Caco-2 (cell line): ENCODE data around the gene LYRM9. TPM values are rescaled to one million over a fixed set of nuclear protein-coding genes. Genes with fewer than 3 reads are reported as not detected.

Experiments used
- BruUV-seq: library from RNA; stranded (reverse); fragments of 400-500 nt; replicated peaks from 2 replicates; lab custom pipeline; 2021; lab: Mats Ljungman, UMichigan
- CTCF ChIA-PET: fragments of 300-600 bp; sonication (Branson Sonifier 250); formaldehyde crosslinking; loops from one replicate; lab custom pipeline; 2022; ENCODE audit warnings: antibody characterized with exemption; lab: Charles Lee
- POLR2A ChIA-PET: fragments of 300-600 bp; sonication (Branson Sonifier 250); formaldehyde crosslinking; loops from one replicate; lab custom pipeline; 2022; ENCODE audit warnings: antibody characterized with exemption; lab: Charles Lee
- DNase-seq, 2 experiments: peaks; one replicate each; pipeline versions ENCODE4 v3.0.0 to v3.0.0-alpha.2; 2020 to 2022
- H3K27me3 ChIP-seq: replicated peaks from 2 replicates; pipeline ENCODE4 v1.6.0; 2011; ENCODE audit warnings: low read length; ENCODE audit not compliant: control insufficient read depth, insufficient read depth
- H3K36me3 ChIP-seq: 2 replicates; pipeline ENCODE4 v1.5.1; 2011; ENCODE audit warnings: low read length; ENCODE audit not compliant: control insufficient read depth, insufficient read depth
- H3K4me1 ChIP-seq: fragments of 250-450 bp; sonication (Bioruptor Pico); 2 replicates; pipeline ENCODE4 v1.5.1; 2020; ENCODE audit warnings: mild to moderate bottlenecking
- H3K4me3 ChIP-seq: 2 replicates; pipeline ENCODE4 v1.5.1; 2011; ENCODE audit warnings: low read depth, mild to moderate bottlenecking, control low read depth, low read length
- H3K9me3 ChIP-seq: fragments of 250-450 bp; sonication (Bioruptor Pico); 2 replicates; pipeline ENCODE4 v1.5.1; 2020; ENCODE audit warnings: mild to moderate bottlenecking, moderate library complexity
- H3K27ac Mint-ChIP-seq: one replicate; pipeline ENCODE4 v1.8.0; 2022; ENCODE audit warnings: mixed read lengths; ENCODE audit not compliant: unreplicated experiment
- H3K27me3 Mint-ChIP-seq: one replicate; pipeline ENCODE4 v1.8.0; 2022; ENCODE audit warnings: mixed read lengths; ENCODE audit not compliant: insufficient read depth, unreplicated experiment
- H3K36me3 Mint-ChIP-seq: one replicate; pipeline ENCODE4 v1.8.0; 2022; ENCODE audit warnings: mild to moderate bottlenecking, mixed read lengths; ENCODE audit not compliant: insufficient read depth, unreplicated experiment
- H3K4me1 Mint-ChIP-seq: one replicate; pipeline ENCODE4 v1.8.0; 2022; ENCODE audit warnings: low read depth, mixed read lengths; ENCODE audit not compliant: unreplicated experiment
- H3K4me3 Mint-ChIP-seq: one replicate; pipeline ENCODE4 v1.8.0; 2022; ENCODE audit warnings: mild to moderate bottlenecking, moderate library complexity, mixed read lengths; ENCODE audit not compliant: unreplicated experiment
- H3K9me3 Mint-ChIP-seq: one replicate; pipeline ENCODE4 v1.8.0; 2022; ENCODE audit warnings: mixed read lengths; ENCODE audit not compliant: unreplicated experiment
- CTCF ChIP-seq, 2 experiments: fragments of 200-600 bp in 1 of 2; IDR thresholded peaks; 1 replicate in 1 of 2; 2 replicates in 1 of 2; pipeline versions ENCODE4 v1.5.1 to v1.8.0; 2011 to 2022; ENCODE audit warnings: antibody characterized with exemption in 1 of 2, control low read depth in 1 of 2, inconsistent platforms in 1 of 2, low read depth in 1 of 2, low read length in 1 of 2, mild to moderate bottlenecking in 1 of 2, moderate library complexity in 1 of 2; ENCODE audit not compliant: insufficient read depth in 1 of 2, severe bottlenecking in 1 of 2, unreplicated experiment in 1 of 2
- intact Hi-C: fragments of 100-400 bp; cut with micrococcal nuclease; formaldehyde crosslinking; loops from one replicate; pipeline ENCODE4 v1.10.0; 2022; ENCODE audit not compliant: unreplicated experiment
- total RNA-seq: library from RNA; stranded (reverse); gene quantifications from 2 replicates; pipeline ENCODE4 v1.2.3, GENCODE V29; 2022

The LYRM9 gene
- total RNA-seq, 1 experiment from 2014 or later = 29.1 TPM

GRCh38 chr17:27891841-27892240 lies 1.3 kb downstream of the LYRM9 start:
- peaks cover 5% of the 10 kb centered on the region for H3K9me3 Mint-ChIP-seq
- Histone ChIP-seq H3K9me3 (no peaks in the 10 kb centered on the region), H3K4me3 (no peak overlapping the region), H3K27me3 (no peaks in the 10 kb centered on the region), H3K36me3 (no peaks in the 10 kb centered on the region), H3K4me1 (peaks cover 48% of the 10 kb centered on the region)
- TF ChIP-seq CTCF (IDR thresholded peaks at IDR 0.05; ENCODE audit: insufficient read depth in 1 of 2, low read depth in 1 of 2, low read length in 1 of 2, severe bottlenecking in 1 of 2, unreplicated experiment in 1 of 2) = no peak
- BruUV-seq = no TSS peak
- intact Hi-C loops = no loop called here
- peaks cover 56% of the 10 kb centered on the region for H3K4me1 Mint-ChIP-seq
- H3K27me3 Mint-ChIP-seq = no peaks in the 10 kb centered on the region
- peak overlapping the region; percentile 51 for H3K27ac Mint-ChIP-seq
- H3K36me3 Mint-ChIP-seq = peaks cover 11% of the 10 kb centered on the region
- ChIA-PET CTCF (interaction anchor here (0.6 to 3.1 kb wide), 4 partner anchors 11 to 432 kb away, joined by 3 to 78 read pairs (median 28); no protein-coding TSS in a partner anchor), POLR2A (interaction anchor here (0.6 to 1.0 kb wide), 5 partner anchors 9 to 463 kb away, joined by 3 to 10 read pairs (median 4); no protein-coding TSS in a partner anchor)
- DNase-seq = peak in 1 of 2 experiments; percentile 22
- no peak overlapping the region for H3K4me3 Mint-ChIP-seq

- H3K4me1 ChIP-seq = peaks cover 48% of the 10 kb centered on the region
- no TSS peak for BruUV-seq
- DNase-seq = no peak
- CTCF ChIA-PET = interaction anchor here (0.7 to 14.6 kb wide), 10 partner anchors 8 to 723 kb away, joined by 3 to 540 read pairs (median 4); no protein-coding TSS in a partner anchor
- Mint-ChIP-seq H3K36me3 (peaks cover 11% of the 10 kb centered on the region), H3K9me3 (peaks cover 9% of the 10 kb centered on the region), H3K27ac (peak overlapping the region; percentile 95), H3K4me1 (peaks cover 56% of the 10 kb centered on the region), H3K4me3 (peak overlapping the region; percentile 77), H3K27me3 (no peaks in the 10 kb centered on the region)
- intact Hi-C loops = loop anchor here (1.0 to 10.0 kb wide), 4 partner anchors 9 to 338 kb away; partner anchors contain the start of gene NLK
- H3K27me3 ChIP-seq = no peaks in the 10 kb centered on the region
- POLR2A ChIA-PET = interaction anchor here (1.0 to 1.4 kb wide), 4 partner anchors 93 to 446 kb away, joined by 3 to 8 read pairs (median 5); partner anchors contain the start of genes IFT20 and TNFAIP1
- TF ChIP-seq CTCF (IDR thresholded peaks at IDR 0.05; ENCODE audit: insufficient read depth in 1 of 2, low read depth in 1 of 2, low read length in 1 of 2, severe bottlenecking in 1 of 2, unreplicated experiment in 1 of 2) = no peak
- no peaks in the 10 kb centered on the region for H3K9me3 ChIP-seq
- no peaks in the 10 kb centered on the region for H3K36me3 ChIP-seq
- no peak overlapping the region for H3K4me3 ChIP-seq
Observed at GRCh38 chr17:27889711-27890251, 3.4 kb downstream of the LYRM9 start.

GRCh38 chr17:27888945-27889344 lies 4.2 kb downstream of the LYRM9 start:
- Mint-ChIP-seq H3K4me1 (peaks cover 60% of the 10 kb centered on the region), H3K36me3 (peaks cover 11% of the 10 kb centered on the region), H3K4me3 (peak overlapping the region; percentile 77), H3K27ac (peak overlapping the region; percentile 95), H3K9me3 (peaks cover 9% of the 10 kb centered on the region), H3K27me3 (no peaks in the 10 kb centered on the region)
- Histone ChIP-seq H3K9me3 (no peaks in the 10 kb centered on the region), H3K4me1 (peaks cover 48% of the 10 kb centered on the region), H3K36me3 (no peaks in the 10 kb centered on the region), H3K4me3 (peak overlapping the region; percentile 5; the same call in 1 of the 2 replicates), H3K27me3 (no peaks in the 10 kb centered on the region)
- peak in 1 of 2 experiments; percentile 7 for TF ChIP-seq CTCF (IDR thresholded peaks at IDR 0.05; ENCODE audit: insufficient read depth in 1 of 2, low read depth in 1 of 2, low read length in 1 of 2, severe bottlenecking in 1 of 2, unreplicated experiment in 1 of 2)
- ChIA-PET POLR2A (interaction anchor here (0.5 to 1.9 kb wide), 11 partner anchors 9 to 446 kb away, joined by 3 to 8 read pairs (median 5); partner anchors contain the start of genes IFT20 and TNFAIP1), CTCF (interaction anchor here (0.6 to 14.6 kb wide), 17 partner anchors 9 to 724 kb away, joined by 3 to 540 read pairs (median 3); no protein-coding TSS in a partner anchor)
- no TSS peak for BruUV-seq
- intact Hi-C loops = loop anchor here (1.0 to 10.0 kb wide), 4 partner anchors 9 to 338 kb away; partner anchors contain the start of gene NLK
- peak; percentile 97 to 99 for DNase-seq
